HG02938 (cell line): ENCODE results near the gene DARS1.

Experiments
- ATAC-seq: cut with Tn5 transposase; IDR thresholded peaks from one replicate; pipeline ENCODE4 v1.9.1; 2021; ENCODE audit warnings: mild to moderate bottlenecking, moderate library complexity; ENCODE audit not compliant: unreplicated experiment

The DARS1 gene

GRCh38 chr2:135985018-135985825 is at the start of gene DARS1:
DARS1 (minus strand) TSS chr2:135985626; CDS start chr2:135985468, 158 bp downstream.
- ATAC-seq: peak; percentile 71

- ATAC-seq: no peak
Measured at GRCh38 chr2:136034629-136035028, 49.2 kb upstream of the DARS1 start.

GRCh38 chr2:136032817-136033535 is 47.5 kb upstream of the DARS1 start:
- ATAC-seq: no peak

GRCh38 chr2:136032192-136032591 is 46.8 kb upstream of the DARS1 start:
- ATAC-seq: no peak

GRCh38 chr2:136031711-136032110 is 46.3 kb upstream of the DARS1 start:
- ATAC-seq: no peak

GRCh38 chr2:136030406-136030805 is 45.0 kb upstream of the DARS1 start:
- ATAC-seq: no peak

GRCh38 chr2:136029149-136029548 is 43.7 kb upstream of the DARS1 start:
- ATAC-seq: peak; percentile 89

GRCh38 chr2:136028001-136028400 is 42.6 kb upstream of the DARS1 start:
- no peak for ATAC-seq

GRCh38 chr2:136027112-136027511 is 41.7 kb upstream of the DARS1 start:
- ATAC-seq: no peak

- ATAC-seq: peak; percentile 42
Measured at GRCh38 chr2:136025057-136025973, 39.9 kb upstream of the DARS1 start.

- ATAC-seq: no peak
Measured at GRCh38 chr2:136024616-136025015, 39.2 kb upstream of the DARS1 start.

- no peak for ATAC-seq
Measured at GRCh38 chr2:136024185-136024584, 38.8 kb upstream of the DARS1 start.

GRCh38 chr2:136023416-136023815 is 38.0 kb upstream of the DARS1 start:
- no peak for ATAC-seq

- no peak for ATAC-seq
Measured at GRCh38 chr2:136022396-136023146, 37.1 kb upstream of the DARS1 start.

GRCh38 chr2:136021976-136022375 is 36.5 kb upstream of the DARS1 start:
- no peak for ATAC-seq

- ATAC-seq: no peak
Measured at GRCh38 chr2:136021406-136021805, 36.0 kb upstream of the DARS1 start.

GRCh38 chr2:136020831-136021230 is 35.4 kb upstream of the DARS1 start:
- ATAC-seq: no peak

GRCh38 chr2:136019825-136020224 is 34.4 kb upstream of the DARS1 start:
- ATAC-seq: no peak

GRCh38 chr2:136019306-136019705 is 33.9 kb upstream of the DARS1 start:
- peak; percentile 47 for ATAC-seq

GRCh38 chr2:136017786-136018185 is 32.4 kb upstream of the DARS1 start:
- ATAC-seq: no peak
